IPS-15b (cell line): ENCODE data around the gene PVRIG.
"Not testable (repeated sequence)": the region's sequence is repeated elsewhere in the genome, so short reads cannot be mapped to it uniquely, and the experiment has no call there.

Experiments used
- H3K27me3 ChIP-seq: one replicate; pipeline ENCODE4 v1.6.1; 2013; ENCODE audit warnings: low read length; ENCODE audit not compliant: control insufficient read depth, insufficient read depth
- H3K36me3 ChIP-seq: one replicate; pipeline ENCODE4 v1.6.1; 2013; ENCODE audit warnings: low read length; ENCODE audit not compliant: control insufficient read depth, insufficient read depth
- H3K4me1 ChIP-seq: one replicate; pipeline ENCODE4 v1.6.1; 2013; ENCODE audit warnings: mild to moderate bottlenecking, low read length; ENCODE audit not compliant: control insufficient read depth, insufficient read depth
- H3K4me3 ChIP-seq: one replicate; pipeline ENCODE4 v1.5.1; 2013; ENCODE audit warnings: low read depth, low read length
- H3K9ac ChIP-seq: one replicate; pipeline ENCODE4 v1.6.1; 2013; ENCODE audit warnings: low read depth, mild to moderate bottlenecking, low read length
- H3K9me3 ChIP-seq: one replicate; pipeline ENCODE4 v1.6.1; 2013; ENCODE audit warnings: mild to moderate bottlenecking, low read length; ENCODE audit not compliant: control insufficient read depth, insufficient read depth

The PVRIG gene

DNA sequence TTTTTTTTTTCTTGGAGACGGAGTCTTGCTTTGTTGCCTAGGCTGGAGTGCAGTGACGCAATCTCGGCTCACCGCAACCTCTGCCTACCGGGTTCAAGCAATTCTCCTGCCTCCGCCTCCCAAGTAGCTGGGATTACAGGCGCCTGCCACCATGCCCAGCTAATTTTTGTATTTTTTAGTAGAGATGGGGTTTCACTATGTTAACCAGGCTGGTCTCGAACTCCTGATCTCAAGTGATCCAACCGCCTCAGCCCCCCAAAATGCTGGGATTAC, 27.1 kb downstream of the PVRIG start:
- H3K27me3 ChIP-seq, H3K4me3 ChIP-seq, H3K4me1 ChIP-seq, H3K9me3 ChIP-seq, H3K36me3 ChIP-seq, H3K9ac ChIP-seq: not testable (repeated sequence)

DNA sequence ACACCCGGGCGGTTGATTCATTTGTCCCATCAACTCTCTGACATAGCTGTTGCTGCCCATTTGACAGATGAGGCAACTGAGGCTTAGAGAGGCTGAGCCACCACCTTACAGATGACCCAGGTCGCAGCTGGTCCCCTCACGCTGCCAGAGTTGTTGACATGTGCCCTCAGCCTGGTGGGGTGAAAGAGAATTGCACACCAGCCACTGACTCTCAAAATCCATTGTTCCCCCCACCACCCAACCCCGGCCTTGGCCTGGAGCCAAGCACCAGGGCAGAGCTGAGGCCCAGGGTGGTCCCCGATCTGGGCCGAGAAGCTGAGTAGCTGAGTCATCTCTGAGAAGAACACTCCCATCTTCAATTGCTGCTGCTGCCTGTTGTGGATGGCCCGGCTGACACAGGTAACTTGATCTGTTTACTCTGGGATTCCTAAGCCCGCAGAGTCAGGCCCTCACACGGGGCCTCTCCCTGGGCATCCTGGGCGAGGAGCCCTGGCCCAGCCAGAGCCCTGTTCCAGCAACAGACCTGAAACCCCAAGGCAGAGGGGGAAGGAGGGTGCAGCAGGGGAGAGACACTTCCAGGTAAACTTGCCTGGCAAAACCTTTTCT, 27.5 kb downstream of the PVRIG start:
- Histone ChIP-seq H3K4me3 (no peak overlapping the region), H3K9me3 (no peaks in the 10 kb centered on the region), H3K27me3 (no peaks in the 10 kb centered on the region), H3K9ac (no peak overlapping the region), H3K4me1 (peaks cover 7% of the 10 kb centered on the region), H3K36me3 (no peaks in the 10 kb centered on the region)

DNA sequence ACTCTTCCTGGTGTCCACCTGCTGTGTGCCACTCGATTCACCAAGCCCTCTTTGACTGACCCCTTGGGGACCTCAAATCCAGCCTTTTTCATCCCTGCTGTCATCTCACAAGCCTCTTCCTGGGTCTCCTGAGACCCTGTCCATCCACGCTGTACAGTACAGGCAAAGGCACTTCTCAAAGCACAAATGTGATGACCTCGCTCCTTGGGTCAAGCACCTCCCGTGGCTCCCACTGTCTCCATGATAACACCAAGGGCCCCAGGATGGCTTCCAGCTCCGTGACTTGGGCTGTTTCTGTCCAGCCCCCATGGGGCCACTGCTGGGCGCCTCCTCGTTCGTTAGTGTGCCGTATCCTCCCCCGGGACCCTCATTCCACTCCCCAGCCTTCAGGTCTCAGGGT, 28.7 kb downstream of the PVRIG start:
- peak overlapping the region; percentile 47 for H3K9ac ChIP-seq

DNA sequence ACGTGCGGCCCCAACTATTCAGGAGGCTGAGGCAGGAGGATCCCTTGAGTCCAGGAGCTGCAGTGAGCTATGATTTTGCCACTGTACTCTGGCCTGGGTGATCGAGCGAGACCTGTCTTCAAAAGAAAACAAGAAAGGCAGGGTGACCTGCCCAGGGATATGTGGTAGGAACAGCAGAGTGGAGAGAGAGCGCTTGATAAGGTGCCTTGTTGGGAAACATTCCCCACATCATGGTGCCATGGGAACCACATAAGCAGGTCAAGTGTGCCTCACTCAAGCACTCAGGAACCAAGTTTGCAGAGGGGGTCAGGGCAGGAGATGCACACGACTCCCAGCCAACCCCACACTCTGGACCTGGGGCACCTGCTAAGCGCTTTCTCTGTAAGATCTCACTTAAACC, 37.3 kb downstream of the PVRIG start:
- Histone ChIP-seq H3K9me3 (no peaks in the 10 kb centered on the region), H3K27me3 (no peaks in the 10 kb centered on the region), H3K9ac (no peak overlapping the region), H3K36me3 (no peaks in the 10 kb centered on the region), H3K4me1 (no peaks in the 10 kb centered on the region), H3K4me3 (no peak overlapping the region)

More for the DNA sequence above, 28.7 kb downstream of the PVRIG start:
- Histone ChIP-seq H3K36me3 (no peaks in the 10 kb centered on the region), H3K9me3 (no peaks in the 10 kb centered on the region), H3K27me3 (no peaks in the 10 kb centered on the region), H3K4me1 (peaks cover 7% of the 10 kb centered on the region), H3K4me3 (no peak overlapping the region)

DNA sequence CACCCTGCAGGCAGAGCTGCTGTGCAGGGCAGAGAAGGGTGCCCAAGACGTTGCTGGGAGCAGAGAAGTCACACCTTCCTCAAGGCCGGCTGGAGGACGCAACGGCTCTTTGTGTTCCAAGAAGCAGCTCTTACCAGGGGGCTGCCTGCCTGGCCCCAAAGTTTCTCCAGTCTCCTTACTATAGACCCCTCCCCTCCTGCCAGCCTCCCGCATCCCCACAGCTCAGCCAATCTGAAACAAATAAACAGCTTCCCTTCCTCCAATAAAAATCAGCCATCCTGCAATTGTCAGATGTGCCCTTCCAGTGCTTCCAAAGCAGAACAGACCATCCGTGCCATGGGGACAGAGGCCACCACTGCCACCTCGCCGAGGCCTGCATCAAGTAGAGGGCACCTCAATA, 40.2 kb downstream of the PVRIG start:
- H3K4me1 ChIP-seq, H3K4me3 ChIP-seq, H3K9me3 ChIP-seq, H3K36me3 ChIP-seq, H3K9ac ChIP-seq, H3K27me3 ChIP-seq: not testable (repeated sequence)

- not testable (repeated sequence) for H3K36me3 ChIP-seq, H3K9ac ChIP-seq, H3K4me1 ChIP-seq, H3K27me3 ChIP-seq, H3K9me3 ChIP-seq, H3K4me3 ChIP-seq
Observed at GRCh38 chr7:100262896-100263295, 43.1 kb downstream of the PVRIG start.

DNA sequence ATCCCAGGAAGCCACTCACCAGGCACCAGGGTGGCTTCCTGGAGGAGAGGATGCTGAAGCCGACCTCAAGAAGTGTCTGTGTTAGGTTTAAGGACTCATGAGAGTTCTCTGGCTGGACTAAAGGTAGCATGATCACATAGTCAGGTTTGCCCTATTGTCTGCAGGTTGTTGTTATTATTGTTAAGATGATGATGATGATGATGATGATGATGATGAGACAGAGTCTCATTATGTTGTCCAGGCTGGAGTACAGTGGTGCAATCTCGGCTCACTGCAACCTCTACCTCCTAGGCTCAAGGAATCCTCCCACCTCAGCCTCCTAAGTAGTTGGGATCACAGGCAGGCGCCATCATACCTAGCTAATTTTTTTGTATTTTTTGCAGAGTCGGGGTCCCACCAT, 44.5 kb downstream of the PVRIG start:
- H3K36me3 ChIP-seq, H3K4me1 ChIP-seq, H3K4me3 ChIP-seq, H3K9me3 ChIP-seq, H3K27me3 ChIP-seq, H3K9ac ChIP-seq: not testable (repeated sequence)

DNA sequence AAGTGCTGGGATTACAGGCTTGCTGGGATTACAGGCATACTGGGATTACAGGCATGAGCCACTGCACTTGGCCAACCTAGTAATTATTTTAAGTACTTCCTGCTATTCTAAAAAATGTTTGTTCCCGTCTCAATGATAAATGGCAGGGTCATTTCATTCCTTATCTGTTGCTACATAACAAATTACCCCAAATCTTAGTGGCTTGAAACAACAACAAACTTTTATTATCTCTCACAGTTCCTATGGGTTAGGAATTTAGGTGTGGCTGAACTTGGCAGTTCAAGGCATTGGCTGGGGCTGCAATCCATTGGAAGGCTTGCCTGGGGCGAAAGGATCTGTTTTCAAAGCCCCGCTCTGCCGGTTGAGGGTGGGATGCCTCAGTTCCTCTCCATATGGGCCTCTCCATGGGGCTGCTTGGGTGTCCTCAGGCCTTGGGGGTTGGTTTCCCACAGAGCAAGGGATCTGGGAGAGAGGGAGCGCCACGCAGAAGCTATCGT, 45.0 kb downstream of the PVRIG start:
- not testable (repeated sequence) for H3K4me3 ChIP-seq, H3K9me3 ChIP-seq, H3K27me3 ChIP-seq, H3K4me1 ChIP-seq, H3K36me3 ChIP-seq, H3K9ac ChIP-seq

- not testable (repeated sequence) for H3K4me1 ChIP-seq, H3K36me3 ChIP-seq, H3K4me3 ChIP-seq, H3K9ac ChIP-seq, H3K9me3 ChIP-seq, H3K27me3 ChIP-seq
Observed at GRCh38 chr7:100265851-100266250, 46.1 kb downstream of the PVRIG start.

- H3K27me3 ChIP-seq: no peaks in the 10 kb centered on the region
- no peak overlapping the region for H3K4me3 ChIP-seq
- no peaks in the 10 kb centered on the region for H3K9me3 ChIP-seq
- H3K4me1 ChIP-seq: no peaks in the 10 kb centered on the region
- H3K9ac ChIP-seq: no peak overlapping the region
- H3K36me3 ChIP-seq: no peaks in the 10 kb centered on the region
Observed at GRCh38 chr7:100266576-100267354, 47.0 kb downstream of the PVRIG start.

DNA sequence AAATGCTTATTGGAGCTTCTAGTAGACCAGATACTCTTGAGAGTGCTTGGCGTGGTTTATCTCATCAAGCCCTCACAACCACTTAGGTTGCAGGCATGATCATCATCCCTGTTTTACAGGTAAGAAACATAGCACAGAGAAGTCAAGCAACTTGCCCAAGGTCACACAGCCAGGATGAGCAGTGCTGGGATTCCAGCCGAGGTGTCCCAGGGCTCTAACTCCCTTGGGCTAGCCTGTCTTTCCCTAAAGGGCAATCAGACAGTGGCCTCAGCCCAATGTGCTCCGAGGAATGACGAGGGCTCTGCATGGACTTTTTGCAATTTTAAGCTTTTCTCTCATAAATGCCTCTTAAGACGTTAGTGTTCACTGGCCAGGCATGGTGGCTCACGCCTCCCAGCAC, 47.9 kb downstream of the PVRIG start:
- no peak overlapping the region for H3K9ac ChIP-seq
- no peaks in the 10 kb centered on the region for H3K9me3 ChIP-seq
- H3K36me3 ChIP-seq: no peaks in the 10 kb centered on the region
- no peak overlapping the region for H3K4me3 ChIP-seq
- H3K27me3 ChIP-seq: no peaks in the 10 kb centered on the region
- H3K4me1 ChIP-seq: no peaks in the 10 kb centered on the region

DNA sequence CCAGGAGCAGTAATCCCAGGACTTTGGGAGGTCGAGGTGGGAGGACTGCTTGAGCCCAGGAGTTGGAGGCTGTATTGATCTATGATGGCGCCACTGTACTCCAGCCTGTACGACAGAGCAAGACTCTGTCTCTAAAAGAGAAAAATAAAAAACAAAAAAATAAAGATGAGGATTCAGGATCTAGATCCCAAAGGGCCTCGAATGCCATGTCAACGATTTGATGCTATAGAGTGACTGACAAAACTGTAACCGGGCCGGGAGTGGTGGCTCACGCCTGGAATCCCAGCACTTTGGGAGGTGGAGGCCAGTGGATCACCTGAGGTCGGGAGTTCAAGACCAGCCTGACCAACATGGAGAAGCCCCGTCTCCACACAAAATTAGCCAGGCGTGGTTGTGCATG, 49.1 kb downstream of the PVRIG start:
- not testable (repeated sequence) for H3K4me1 ChIP-seq, H3K36me3 ChIP-seq, H3K9ac ChIP-seq

More for the DNA sequence above, 49.1 kb downstream of the PVRIG start:
- H3K4me3 ChIP-seq, H3K9me3 ChIP-seq, H3K27me3 ChIP-seq: not testable (repeated sequence)
